GM12875 (cell line): ENCODE results near the gene DHX34.

Experiments
- H3K4me3 ChIP-seq: one replicate; pipeline ENCODE4 v1.5.1; 2011; ENCODE audit warnings: low read depth, low read length, control low read depth
- TF ChIP-seq, protein P1 (sequence below): IDR thresholded peaks from 2 replicates; pipeline ENCODE4 v1.5.1; 2011; ENCODE audit warnings: low read depth, mild to moderate bottlenecking, control low read depth, inconsistent platforms, low read length, moderate library complexity, borderline replicate concordance; ENCODE audit not compliant: insufficient read depth

Gene DHX34

DNA sequence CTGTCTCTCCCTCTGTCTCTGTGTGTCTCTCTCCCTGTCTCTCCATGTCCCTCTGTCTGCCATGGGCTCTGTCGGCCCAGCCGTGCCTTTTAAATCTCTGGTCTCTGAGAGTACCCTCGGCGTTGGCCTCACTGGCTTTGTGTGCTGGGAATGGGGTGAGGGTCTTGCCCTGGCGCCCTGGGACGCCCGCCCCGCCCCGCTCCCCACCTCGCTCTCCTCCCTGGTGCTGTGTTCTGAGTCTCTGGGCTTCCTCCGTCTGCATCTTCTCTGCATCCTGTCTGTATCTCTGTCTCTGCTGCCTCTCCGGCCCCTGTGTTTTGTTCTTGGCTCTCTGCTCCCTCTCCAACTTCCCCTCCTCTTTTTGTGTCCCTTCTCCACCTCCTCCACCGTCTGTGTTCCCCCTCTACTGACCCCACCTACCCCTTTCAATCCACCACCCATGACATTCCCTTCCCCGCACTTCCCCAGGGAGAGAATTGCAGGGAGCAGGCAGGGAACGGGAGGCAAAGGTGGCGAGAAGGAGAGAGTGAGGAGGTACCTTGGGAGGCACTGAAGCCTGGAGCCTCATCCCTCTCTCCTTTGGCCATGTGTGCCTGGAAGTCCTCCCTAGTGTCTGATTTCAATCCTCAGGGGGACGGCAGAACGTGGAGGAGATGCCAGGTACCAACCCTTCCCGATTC, 74.2 kb downstream of the DHX34 start:
- TF ChIP-seq, protein P1, sequence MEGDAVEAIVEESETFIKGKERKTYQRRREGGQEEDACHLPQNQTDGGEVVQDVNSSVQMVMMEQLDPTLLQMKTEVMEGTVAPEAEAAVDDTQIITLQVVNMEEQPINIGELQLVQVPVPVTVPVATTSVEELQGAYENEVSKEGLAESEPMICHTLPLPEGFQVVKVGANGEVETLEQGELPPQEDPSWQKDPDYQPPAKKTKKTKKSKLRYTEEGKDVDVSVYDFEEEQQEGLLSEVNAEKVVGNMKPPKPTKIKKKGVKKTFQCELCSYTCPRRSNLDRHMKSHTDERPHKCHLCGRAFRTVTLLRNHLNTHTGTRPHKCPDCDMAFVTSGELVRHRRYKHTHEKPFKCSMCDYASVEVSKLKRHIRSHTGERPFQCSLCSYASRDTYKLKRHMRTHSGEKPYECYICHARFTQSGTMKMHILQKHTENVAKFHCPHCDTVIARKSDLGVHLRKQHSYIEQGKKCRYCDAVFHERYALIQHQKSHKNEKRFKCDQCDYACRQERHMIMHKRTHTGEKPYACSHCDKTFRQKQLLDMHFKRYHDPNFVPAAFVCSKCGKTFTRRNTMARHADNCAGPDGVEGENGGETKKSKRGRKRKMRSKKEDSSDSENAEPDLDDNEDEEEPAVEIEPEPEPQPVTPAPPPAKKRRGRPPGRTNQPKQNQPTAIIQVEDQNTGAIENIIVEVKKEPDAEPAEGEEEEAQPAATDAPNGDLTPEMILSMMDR = no peak
- no peak overlapping the region for H3K4me3 ChIP-seq

DNA sequence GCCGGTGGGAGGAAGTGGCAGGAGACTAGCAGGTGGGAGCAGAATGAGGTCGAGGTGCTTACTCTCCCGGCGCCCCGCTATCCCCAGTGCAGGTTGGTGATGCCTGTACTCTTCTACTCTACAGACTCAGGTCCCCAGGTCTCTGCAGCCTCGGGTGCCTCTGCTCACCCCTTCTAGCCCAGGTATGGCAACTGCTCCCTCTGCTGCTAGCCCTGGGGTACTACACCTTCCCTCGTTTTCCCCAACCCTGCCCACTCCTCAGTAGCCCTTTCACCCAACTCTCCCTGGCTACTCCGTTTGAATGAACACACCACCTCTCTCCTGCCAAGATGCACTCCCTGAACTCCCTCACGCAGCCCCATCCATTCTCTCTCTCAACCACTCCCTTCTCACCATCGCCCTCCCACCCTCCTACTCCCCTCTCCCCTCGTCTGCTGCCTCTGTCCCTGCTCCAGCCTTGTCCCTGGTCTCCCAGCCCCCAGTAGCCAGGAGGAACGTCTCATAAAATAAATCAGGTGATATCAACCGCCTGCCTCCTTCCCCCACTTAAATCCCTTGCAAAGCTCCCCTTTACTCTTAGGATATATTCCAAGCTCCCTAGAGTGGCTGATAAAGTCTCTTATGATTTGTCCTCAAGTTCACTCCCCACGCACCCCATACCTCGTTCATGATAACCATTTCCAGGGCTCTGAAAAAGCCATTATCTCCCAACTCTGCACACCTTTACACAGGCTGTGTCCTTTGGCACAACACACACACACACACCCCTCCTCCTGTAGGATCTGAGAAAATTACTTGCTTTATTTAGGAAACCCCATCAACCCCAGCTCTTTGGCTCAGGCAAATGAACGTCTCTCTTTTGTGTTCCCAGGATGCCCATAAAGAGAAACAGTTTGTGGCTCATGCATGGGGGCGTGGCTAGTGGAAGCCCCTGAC, 78.4 kb downstream of the DHX34 start:
- no peak overlapping the region for H3K4me3 ChIP-seq
- TF ChIP-seq, protein P1 = peak; percentile 96

DNA sequence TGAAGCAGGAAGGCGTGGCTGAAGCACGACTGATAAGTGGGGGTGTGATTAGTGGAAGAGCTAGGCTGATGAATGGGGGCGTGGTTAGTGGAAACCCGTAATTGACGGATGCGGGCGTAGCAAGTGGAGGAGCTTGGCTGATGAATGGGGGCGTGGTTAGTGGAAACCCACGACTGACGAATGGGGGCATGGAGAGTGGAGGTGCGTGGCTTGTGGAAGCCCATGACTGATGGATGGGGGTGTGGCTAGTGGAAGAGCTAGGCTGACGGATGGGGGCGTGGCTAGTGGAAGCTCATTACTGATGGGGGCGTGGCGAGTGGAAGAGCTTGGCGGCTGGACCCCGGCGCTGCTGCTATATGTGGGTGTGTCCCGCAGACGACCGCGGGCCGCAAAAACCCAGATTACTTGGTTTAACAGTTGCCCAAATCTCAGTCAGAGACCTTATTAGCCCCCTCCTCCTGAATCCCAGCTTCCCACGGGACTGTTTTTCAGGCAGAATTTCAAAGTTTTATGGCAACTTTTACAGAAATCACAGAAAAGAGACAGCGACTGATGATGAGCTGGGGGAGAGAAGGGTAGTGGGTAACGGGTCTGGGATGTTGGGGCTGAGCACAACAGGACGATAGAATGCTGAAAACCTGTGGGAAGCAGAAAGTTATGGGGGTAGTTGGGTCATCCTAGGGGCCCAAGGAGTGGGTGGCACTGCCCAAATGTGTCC, 79.2 kb downstream of the DHX34 start:
- H3K4me3 ChIP-seq = no peak overlapping the region
- TF ChIP-seq, protein P1 = no peak

DNA sequence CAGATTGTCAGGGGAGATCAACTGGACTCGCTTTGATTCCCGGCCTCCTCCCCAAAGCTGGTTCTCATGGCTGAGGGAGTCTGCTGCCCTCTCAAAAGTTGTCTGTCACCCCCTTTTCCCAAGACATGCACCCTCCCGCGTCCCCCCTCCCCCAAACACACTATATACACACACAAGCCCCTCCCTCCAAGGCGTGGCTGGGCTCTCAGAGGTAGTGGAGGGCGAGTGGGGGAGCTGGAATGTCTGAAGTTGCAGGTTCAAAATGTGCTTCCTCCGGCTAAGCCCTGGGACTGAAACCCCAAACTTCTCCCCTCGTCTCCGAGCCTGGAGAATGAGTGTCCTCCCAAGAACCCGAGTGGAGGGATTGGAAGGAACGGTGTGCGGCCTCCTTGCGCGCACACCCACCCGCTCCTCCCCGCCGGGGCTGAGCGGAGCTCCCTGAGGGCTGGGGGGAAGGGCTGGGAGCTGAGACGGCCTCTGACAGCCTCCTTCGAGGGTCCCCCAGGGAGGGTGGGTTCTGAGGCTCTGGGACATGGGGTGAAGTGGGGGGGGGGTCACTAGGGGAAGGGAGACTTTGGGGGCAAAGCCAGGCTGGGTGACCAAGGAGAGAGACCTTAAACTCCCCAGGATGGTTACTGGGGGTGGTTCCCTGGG, 80.2 kb downstream of the DHX34 start:
- TF ChIP-seq, protein P1 = no peak
- H3K4me3 ChIP-seq = no peak overlapping the region

DNA sequence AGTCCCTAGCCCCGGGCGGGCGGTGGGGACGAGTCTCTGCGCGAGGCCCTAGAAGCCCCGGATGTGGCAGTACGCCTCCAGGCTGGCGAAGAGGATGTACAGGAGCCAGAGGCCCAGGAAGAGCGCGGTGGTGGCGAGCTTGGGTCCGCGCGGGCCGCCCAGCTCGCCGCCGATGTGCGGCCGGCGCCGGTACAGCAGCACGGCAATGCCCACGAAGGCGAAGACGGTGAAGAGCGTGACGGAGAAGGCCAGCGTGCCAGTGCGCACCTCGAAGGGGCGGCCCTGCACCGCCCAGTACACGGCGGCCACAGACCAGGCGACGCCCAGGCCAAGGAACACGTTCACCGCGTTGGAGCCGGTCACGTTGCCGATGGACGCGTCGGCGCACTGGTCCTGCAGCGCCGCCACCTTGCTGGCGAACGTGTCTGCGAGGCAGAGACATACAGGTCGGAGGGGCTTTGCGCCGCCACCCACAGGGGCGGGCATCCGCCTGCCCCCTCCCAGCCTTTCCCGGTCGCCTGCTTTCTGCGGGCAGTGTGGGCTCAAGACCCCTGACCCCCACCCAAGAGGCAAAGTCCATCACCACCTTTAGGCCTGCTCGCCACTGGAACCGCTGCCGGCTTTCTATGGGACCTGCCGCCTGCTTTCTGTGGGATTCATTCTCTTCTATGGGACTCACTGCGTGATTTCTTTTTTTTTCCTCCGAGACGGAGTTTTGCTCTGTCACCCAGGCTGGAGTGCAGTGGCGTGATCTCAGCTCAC, 81.1 kb downstream of the DHX34 start:
- H3K4me3 ChIP-seq = no peak overlapping the region
- TF ChIP-seq, protein P1 = no peak

DNA sequence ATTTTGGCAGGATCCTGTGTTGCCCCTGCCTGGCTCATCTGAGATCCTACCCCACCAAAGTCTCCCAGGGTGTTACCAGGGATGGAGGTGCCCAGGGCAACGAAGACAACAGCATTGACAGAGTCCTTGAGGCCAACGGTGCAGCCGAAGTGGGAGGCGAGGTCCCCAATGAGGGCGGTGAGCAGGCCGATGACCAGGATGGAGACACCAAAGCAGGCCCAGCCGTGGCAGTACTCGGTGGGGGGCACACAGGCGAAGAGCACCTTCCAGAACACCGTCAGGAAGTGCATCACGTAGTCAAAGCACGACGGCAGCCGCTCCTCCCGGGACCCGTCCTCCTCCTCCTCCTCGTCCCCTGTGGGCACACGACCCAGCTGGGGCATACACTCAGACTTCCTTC, 83.0 kb downstream of the DHX34 start:
- TF ChIP-seq, protein P1 = no peak
- no peak overlapping the region for H3K4me3 ChIP-seq
